GM23248 (cell line): ENCODE results near the gene SLC10A7. TPM values are rescaled to one million over a fixed set of nuclear protein-coding genes. Genes with fewer than 3 reads are reported as not detected.

ENCODE experiments used
- DNase-seq: peaks from one replicate; pipeline ENCODE4 v3.0.0-alpha.2; 2015
- H2AFZ ChIP-seq: fragments of 200-600 bp; sonication (generic); 2 replicates; pipeline ENCODE4 v1.6.1; 2016; ENCODE audit warnings: antibody characterized with exemption
- H3F3A ChIP-seq: fragments of 200-600 bp; sonication (generic); 2 replicates; pipeline ENCODE4 v1.6.1; 2016; ENCODE audit warnings: mild to moderate bottlenecking, antibody characterized with exemption, mixed run types; ENCODE audit not compliant: insufficient read depth
- H3K27ac ChIP-seq: fragments of 200-600 bp; sonication (generic); 2 replicates; pipeline ENCODE4 v1.5.1; 2016; ENCODE audit warnings: mild to moderate bottlenecking
- H3K27me3 ChIP-seq: fragments of 200-600 bp; sonication (generic); replicated peaks from 2 replicates; pipeline ENCODE4 v1.6.1; 2016; ENCODE audit warnings: mild to moderate bottlenecking; ENCODE audit not compliant: insufficient read depth
- H3K36me3 ChIP-seq: fragments of 200-600 bp; sonication (generic); 2 replicates; pipeline ENCODE4 v1.6.1; 2016; ENCODE audit warnings: low read depth, mild to moderate bottlenecking
- H3K4me1 ChIP-seq: fragments of 200-600 bp; sonication (generic); 2 replicates; pipeline ENCODE4 v1.6.1; 2016; ENCODE audit warnings: mild to moderate bottlenecking; ENCODE audit not compliant: insufficient read depth
- H3K4me2 ChIP-seq: fragments of 200-600 bp; sonication (generic); one replicate; pipeline ENCODE4 v1.6.1; 2016; ENCODE audit warnings: mild to moderate bottlenecking; ENCODE audit not compliant: unreplicated experiment
- H3K4me3 ChIP-seq: fragments of 200-600 bp; sonication (generic); 2 replicates; pipeline ENCODE4 v1.5.1; 2016; ENCODE audit warnings: mild to moderate bottlenecking
- H3K79me2 ChIP-seq: fragments of 200-600 bp; sonication (generic); 2 replicates; pipeline ENCODE4 v1.6.1; 2016; ENCODE audit warnings: mild to moderate bottlenecking; ENCODE audit not compliant: insufficient read depth
- H3K9ac ChIP-seq: fragments of 200-600 bp; sonication (generic); 2 replicates; pipeline ENCODE4 v1.6.1; 2016; ENCODE audit warnings: mild to moderate bottlenecking
- H3K9me2 ChIP-seq: fragments of 200-600 bp; sonication (generic); 2 replicates; pipeline ENCODE4 v1.6.1; 2016; ENCODE audit warnings: mixed run types, mild to moderate bottlenecking, moderate library complexity; ENCODE audit not compliant: insufficient read depth
- H3K9me3 ChIP-seq: fragments of 200-600 bp; sonication (generic); one replicate; pipeline ENCODE4 v1.6.1; 2017; ENCODE audit warnings: low read depth
- H4K20me1 ChIP-seq: fragments of 200-600 bp; sonication (generic); 2 replicates; pipeline ENCODE4 v1.6.0; 2016; ENCODE audit not compliant: insufficient read depth
- EZH2 ChIP-seq: fragments of 200-600 bp; sonication (generic); IDR thresholded peaks from 2 replicates; pipeline ENCODE4 v1.6.1; 2018; ENCODE audit warnings: antibody characterized with exemption, mild to moderate bottlenecking; ENCODE audit not compliant: insufficient read depth, poor library complexity, severe bottlenecking
- EZH2phosphoT487 ChIP-seq: fragments of 200-600 bp; sonication (generic); IDR thresholded peaks from 2 replicates; pipeline ENCODE4 v1.6.1; 2018; ENCODE audit warnings: antibody characterized with exemption, moderate library complexity, mild to moderate bottlenecking, low read depth; ENCODE audit not compliant: insufficient read depth
- WGBS, 2 experiments: methylation state at CpG; one replicate each; pipeline ENCODE4 v1.1.6; 2015 to 2017; ENCODE audit warnings: low lambda C conversion rate in 2 of 2, low coverage in 1 of 2; ENCODE audit errors: missing lambda C conversion rate in 2 of 2; 5-methylcytosine and 5-hydroxymethylcytosine counted together
- in situ Hi-C: fragments of 300-500 bp; cut with MboI; formaldehyde crosslinking; loops from 2 replicates; pipeline ENCODE4 v1.15.0; 2020
- polyA plus RNA-seq: library from polyadenylated mRNA; unstranded; fragments of >200 nt; fragmentation: Nextera tagmentation; extraction: Ambion mirVana; gene quantifications from 2 replicates; pipeline ENCODE4 v1.2.1, GENCODE V29; 2016
- total RNA-seq: library from RNA; depleted of rRNA; stranded (reverse); fragments of >200 nt; shearing (Covaris generic); gene quantifications from 2 replicates; pipeline ENCODE4 v1.2.3, GENCODE V29; 2014

The SLC10A7 gene
- total and polyA plus RNA-seq, 2 experiments from 2014 or later: 4.5 to 8.1 TPM

DNA sequence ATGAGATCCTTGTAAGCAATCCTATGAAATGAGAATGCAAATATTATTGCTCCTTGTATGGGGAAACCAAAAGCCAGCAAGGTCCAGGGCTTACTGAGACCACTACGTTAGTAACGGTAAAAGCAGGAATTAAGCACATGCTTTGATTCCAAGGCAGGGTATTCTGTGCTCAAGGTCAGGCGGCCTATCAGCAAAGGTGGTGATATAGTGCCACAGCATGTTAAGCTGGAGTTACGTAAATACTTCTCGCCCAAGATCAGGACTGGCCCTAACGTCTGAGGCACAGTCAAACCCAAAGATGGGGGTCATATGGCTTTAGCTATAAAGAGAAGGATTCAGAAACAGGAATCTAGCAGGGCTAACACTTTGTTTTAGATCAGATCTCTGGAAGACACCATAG is 27.6 kb downstream of the SLC10A7 start:
- Histone ChIP-seq H3K79me2 (peaks cover 28% of the 10 kb centered on the region), H4K20me1 (no peaks in the 10 kb centered on the region), H3K36me3 (no peaks in the 10 kb centered on the region), H3K4me1 (0 out of 2 replicates have a peak, but pooled peaks cover 8% of the 10 kb centered on the region), H2AFZ (no peak overlapping the region), H3K4me2 (no peak overlapping the region), H3K9ac (no peak overlapping the region), H3K4me3 (no peak overlapping the region), H3F3A (peaks cover 8% of the 10 kb centered on the region; the same call in 1 of the 2 replicates), H3K9me3 (no peaks in the 10 kb centered on the region), H3K9me2 (no peaks in the 10 kb centered on the region), H3K27ac (no peak overlapping the region), H3K27me3 (no peaks in the 10 kb centered on the region)
- in situ Hi-C loops: no loop called here
- 91 to 96% methylated on average over 6 of the region's 6 CpGs for WGBS, 2 experiments
- no peak for DNase-seq
- no peak for TF ChIP-seq EZH2
- TF ChIP-seq EZH2phosphoT487: no peak

GRCh38 chr4:146490106-146490505 is 31.6 kb downstream of the SLC10A7 start:
- H2AFZ ChIP-seq: no peak overlapping the region
- peaks cover 21% of the 10 kb centered on the region; the same call in 1 of the 2 replicates for H3K79me2 ChIP-seq
- H3K27ac ChIP-seq: no peak overlapping the region
- no peak for TF ChIP-seq EZH2
- no peak for TF ChIP-seq EZH2phosphoT487
- WGBS, 2 experiments: 93 to 96% methylated on average over 2 of the region's 2 CpGs
- H3K36me3 ChIP-seq: no peaks in the 10 kb centered on the region
- no peaks in the 10 kb centered on the region for H3F3A ChIP-seq
- no peaks in the 10 kb centered on the region for H3K9me3 ChIP-seq
- no peak overlapping the region for H3K4me3 ChIP-seq
- no peak overlapping the region for H3K4me2 ChIP-seq
- DNase-seq: no peak
- no peaks in the 10 kb centered on the region for H3K27me3 ChIP-seq
- no peaks in the 10 kb centered on the region for H4K20me1 ChIP-seq
- 0 out of 2 replicates have a peak, but pooled peaks cover 2% of the 10 kb centered on the region for H3K4me1 ChIP-seq
- no peak overlapping the region for H3K9ac ChIP-seq
- no peaks in the 10 kb centered on the region for H3K9me2 ChIP-seq
- in situ Hi-C loops: no loop called here

DNA sequence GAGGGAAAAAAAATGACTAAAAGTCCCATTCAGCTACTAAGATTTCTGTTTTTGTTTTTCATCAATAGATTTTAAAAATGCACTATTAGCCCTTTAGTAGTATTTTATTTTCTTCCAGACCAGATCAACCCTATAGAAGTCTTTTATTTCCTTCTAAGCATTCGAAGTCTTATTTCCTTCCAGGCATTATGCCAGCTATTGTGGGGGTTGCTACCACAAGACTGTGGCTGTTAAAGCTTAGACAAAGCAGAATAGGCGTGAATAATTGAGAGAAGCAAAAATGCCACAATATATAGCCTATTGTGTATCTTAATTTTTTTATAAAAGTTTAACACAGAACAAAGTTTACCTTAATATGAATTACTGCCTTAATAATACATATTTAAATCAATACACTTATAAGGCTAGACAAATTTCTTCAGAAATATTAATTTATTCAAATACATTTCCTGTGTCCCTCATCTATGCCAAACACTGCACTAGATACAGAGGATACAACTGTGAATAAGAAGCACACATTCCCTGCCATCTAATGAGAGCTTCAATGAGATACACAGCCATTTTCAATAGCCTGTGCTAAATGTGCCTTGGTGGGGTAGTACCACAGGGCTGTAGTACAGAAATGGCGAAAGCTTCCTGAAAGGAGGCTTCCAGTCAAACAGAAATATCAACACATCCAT is 33.1 kb downstream of the SLC10A7 start:
- H3F3A ChIP-seq: no peaks in the 10 kb centered on the region
- no peaks in the 10 kb centered on the region for H3K9me3 ChIP-seq
- no peak overlapping the region for H3K9ac ChIP-seq
- H3K4me1 ChIP-seq: no peaks in the 10 kb centered on the region
- H2AFZ ChIP-seq: no peak overlapping the region
- no peak overlapping the region for H3K4me3 ChIP-seq
- no peaks in the 10 kb centered on the region for H3K9me2 ChIP-seq
- H3K36me3 ChIP-seq: no peaks in the 10 kb centered on the region
- no peaks in the 10 kb centered on the region for H3K27me3 ChIP-seq
- in situ Hi-C loops: no loop called here
- H3K27ac ChIP-seq: no peak overlapping the region
- 79 to 84% methylated on average over 3 of the region's 3 CpGs for WGBS, 2 experiments
- peaks cover 21% of the 10 kb centered on the region; the same call in 1 of the 2 replicates for H3K79me2 ChIP-seq
- H3K4me2 ChIP-seq: no peak overlapping the region
- no peaks in the 10 kb centered on the region for H4K20me1 ChIP-seq
- TF ChIP-seq EZH2phosphoT487 (no peak), EZH2 (no peak)
- DNase-seq: no peak

- DNase-seq: no peak
- no peaks in the 10 kb centered on the region for H3K36me3 ChIP-seq
- H2AFZ ChIP-seq: no peak overlapping the region
- H3K79me2 ChIP-seq: 0 out of 2 replicates have a peak, but pooled peaks cover 7% of the 10 kb centered on the region
- 95 to 100% methylated on average over 1 of the region's 1 CpG for WGBS, 2 experiments
- H3K4me2 ChIP-seq: no peak overlapping the region
- no peak overlapping the region for H3K27ac ChIP-seq
- H3K27me3 ChIP-seq: no peaks in the 10 kb centered on the region
- no peak overlapping the region for H3K4me3 ChIP-seq
- no peaks in the 10 kb centered on the region for H4K20me1 ChIP-seq
- no peaks in the 10 kb centered on the region for H3K9me2 ChIP-seq
- in situ Hi-C loops: no loop called here
- no peak overlapping the region for H3K9ac ChIP-seq
- TF ChIP-seq EZH2 (no peak), EZH2phosphoT487 (no peak)
- H3K9me3 ChIP-seq: no peaks in the 10 kb centered on the region
- H3F3A ChIP-seq: no peaks in the 10 kb centered on the region
- H3K4me1 ChIP-seq: no peaks in the 10 kb centered on the region
Measured at GRCh38 chr4:146486565-146486964, 35.2 kb downstream of the SLC10A7 start.

- no peak for DNase-seq
- Histone ChIP-seq H3K4me2 (no peak overlapping the region), H3K9me3 (no peaks in the 10 kb centered on the region), H3K27ac (no peak overlapping the region), H3K79me2 (0 out of 2 replicates have a peak, but pooled peaks cover 7% of the 10 kb centered on the region), H3K4me3 (no peak overlapping the region), H3K9me2 (no peaks in the 10 kb centered on the region), H4K20me1 (no peaks in the 10 kb centered on the region), H3F3A (no peaks in the 10 kb centered on the region), H3K27me3 (no peaks in the 10 kb centered on the region), H3K9ac (no peak overlapping the region), H3K36me3 (no peaks in the 10 kb centered on the region), H2AFZ (no peak overlapping the region), H3K4me1 (no peaks in the 10 kb centered on the region)
- in situ Hi-C loops: no loop called here
- TF ChIP-seq EZH2phosphoT487 (no peak), EZH2 (no peak)
Measured at GRCh38 chr4:146485968-146486367, 35.8 kb downstream of the SLC10A7 start.
